LoVo (cell line): ENCODE measurements around the gene GSTM3.
"Not testable (repeated sequence)": the region's sequence is repeated elsewhere in the genome, so short reads cannot be mapped to it uniquely, and the experiment has no call there.

Source experiments
- DNase-seq: peaks from one replicate; pipeline ENCODE4 v3.0.0-alpha.2; 2016; ENCODE audit warnings: low spot score

GSTM3 gene

DNA sequence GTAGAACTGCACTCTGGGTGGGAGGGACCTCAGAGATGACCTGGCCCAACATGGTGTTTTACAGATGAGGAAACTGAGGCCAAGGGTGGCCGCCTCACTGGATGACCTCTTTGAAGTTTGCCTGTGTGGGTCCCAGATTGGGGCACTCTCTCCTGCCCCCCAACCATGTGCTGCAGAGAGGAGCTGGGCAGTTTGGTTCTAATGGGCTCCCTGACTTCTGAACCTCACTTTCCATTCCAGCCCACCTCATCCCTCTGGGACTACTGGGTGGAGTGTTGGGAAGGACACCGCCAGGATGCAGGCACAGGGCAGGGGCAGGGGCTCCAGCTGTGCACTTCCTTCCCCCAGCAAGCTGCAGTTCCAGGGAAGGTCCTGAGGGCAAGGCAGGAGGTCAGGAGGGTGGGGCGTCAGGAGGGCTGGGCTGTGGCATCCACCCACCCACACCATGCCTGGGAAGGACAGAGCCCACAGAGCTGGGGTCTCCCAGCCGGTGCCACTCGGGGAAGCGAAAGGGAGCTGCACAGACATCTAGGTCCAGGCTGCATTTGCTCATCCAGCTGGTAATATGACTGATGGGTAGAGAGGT is 33.2 kb upstream of the GSTM3 start:
- DNase-seq: no peak

- peak; percentile 84 for DNase-seq
Measured at GRCh38 chr1:109773203-109773899, 32.5 kb upstream of the GSTM3 start.

DNA sequence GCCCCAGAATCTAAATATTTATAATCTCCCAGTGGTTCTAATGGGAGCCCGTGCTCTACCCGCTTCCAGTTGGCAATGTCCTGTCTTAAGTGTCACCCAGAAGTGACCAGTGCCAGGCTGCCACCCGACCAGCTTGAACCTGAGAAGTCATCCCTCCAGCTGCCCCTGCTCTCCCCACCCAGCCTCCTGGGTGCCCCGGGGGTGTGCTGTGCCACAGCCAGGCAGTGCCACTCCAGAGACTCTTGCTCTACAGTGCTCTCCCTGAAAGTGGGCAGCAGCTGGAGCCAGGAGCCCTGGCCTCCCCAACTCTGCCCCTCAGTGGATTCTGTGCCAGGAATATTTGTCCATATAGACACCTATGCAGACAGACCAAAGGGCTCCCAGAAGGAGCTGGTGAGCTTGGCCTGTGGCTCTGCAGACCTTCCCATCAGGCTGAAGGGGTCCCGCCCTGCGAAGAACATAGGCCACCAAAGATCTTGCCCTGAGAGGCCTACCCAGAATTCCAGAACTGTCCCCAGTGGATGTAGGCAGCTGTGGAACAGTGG is 31.9 kb upstream of the GSTM3 start:
- DNase-seq: no peak

GRCh38 chr1:109771712-109772657 is 31.1 kb upstream of the GSTM3 start:
- DNase-seq: no peak

DNA sequence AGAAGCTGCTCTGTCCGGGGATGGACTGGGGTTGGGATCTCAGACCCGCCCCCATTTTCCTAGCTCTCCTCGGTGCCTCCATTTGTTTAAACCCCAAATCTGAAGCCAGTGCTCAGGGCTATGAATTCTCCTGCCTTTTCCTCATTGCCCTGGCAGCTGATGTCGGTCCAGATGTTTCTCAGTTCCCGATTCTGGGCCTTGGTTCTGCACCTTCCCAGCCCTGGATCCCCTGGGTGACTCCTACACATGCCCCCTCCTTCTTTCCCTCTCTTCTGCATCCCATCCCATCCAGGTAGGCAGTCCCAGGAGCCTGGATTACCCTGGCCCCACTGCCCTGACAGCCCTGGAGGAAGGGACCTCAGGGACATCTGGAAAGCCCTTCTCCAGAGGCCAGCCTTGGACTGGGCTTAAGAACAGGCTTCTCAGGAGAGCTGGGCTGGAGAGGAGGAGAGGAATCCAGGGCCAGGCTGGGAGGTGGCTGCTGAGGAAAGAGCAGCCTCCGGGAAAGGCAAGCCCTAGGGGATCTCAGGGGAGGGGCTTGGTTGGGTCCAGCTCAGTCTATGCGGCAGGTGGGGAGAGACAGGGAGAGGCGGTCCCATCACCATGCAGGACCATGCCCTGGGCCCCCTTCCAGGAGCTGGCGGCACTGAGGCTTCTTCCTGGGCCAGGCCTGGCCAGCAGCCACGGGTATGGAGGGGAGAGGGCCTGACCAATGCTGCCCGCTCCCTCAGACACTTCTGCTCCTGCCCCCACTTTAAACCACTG is 29.7 kb upstream of the GSTM3 start:
- DNase-seq: no peak

GRCh38 chr1:109769330-109770078 is 28.7 kb upstream of the GSTM3 start:
- DNase-seq: no peak

- no peak for DNase-seq
Measured at GRCh38 chr1:109768820-109769219, 28.0 kb upstream of the GSTM3 start.

DNA sequence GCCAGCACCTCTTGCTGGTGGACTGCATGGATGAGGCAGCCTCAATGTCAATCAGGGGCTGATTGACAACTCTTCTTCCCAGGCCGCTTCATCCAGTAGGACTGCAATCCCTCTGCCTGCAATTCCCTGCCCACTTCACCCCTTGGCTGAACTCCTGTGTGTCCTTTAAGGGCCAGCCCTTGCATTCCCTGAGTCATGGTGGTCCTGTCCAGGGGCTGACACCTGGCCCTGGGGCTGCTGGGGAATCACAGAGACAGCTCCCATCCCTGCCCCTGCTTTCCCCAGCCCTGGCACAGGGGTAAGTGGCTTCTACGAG is 27.5 kb upstream of the GSTM3 start:
- no peak for DNase-seq

DNA sequence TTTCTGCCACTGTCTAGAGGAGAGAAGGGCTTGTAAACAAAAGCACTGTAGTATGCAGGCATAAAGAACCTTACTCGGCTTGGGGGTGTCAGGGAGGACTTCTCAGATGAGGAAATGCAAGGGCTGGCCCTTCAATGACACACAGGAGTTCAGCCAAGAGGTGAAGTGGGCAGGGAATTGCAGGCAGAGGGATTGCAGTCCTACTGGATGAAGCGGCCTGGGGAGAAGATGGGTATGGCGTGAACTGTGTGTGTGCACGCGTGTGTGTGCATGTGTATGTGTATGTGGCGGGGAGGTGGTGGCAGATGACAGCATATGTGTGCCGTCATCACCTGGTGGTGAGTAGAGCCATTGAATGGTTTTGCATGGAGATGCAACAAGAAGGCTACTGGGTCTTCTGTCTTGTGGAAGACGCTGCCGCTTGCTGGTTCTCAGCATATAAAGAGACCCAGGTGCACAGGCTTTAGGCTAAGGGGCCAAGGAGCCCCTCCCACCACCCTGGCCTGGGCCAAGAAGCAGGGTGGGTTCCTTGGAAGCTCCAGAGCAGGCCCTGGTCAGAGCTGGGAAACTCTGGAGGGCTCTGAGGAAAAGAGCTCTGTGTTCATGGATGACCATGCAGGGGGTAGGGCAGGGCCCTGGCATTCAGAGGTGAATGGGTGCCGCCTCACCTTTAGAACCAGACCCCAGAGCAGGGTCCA is 26.9 kb upstream of the GSTM3 start:
- DNase-seq: no peak

GRCh38 chr1:109766991-109767636 is 26.3 kb upstream of the GSTM3 start:
- not testable (repeated sequence) for DNase-seq

DNA sequence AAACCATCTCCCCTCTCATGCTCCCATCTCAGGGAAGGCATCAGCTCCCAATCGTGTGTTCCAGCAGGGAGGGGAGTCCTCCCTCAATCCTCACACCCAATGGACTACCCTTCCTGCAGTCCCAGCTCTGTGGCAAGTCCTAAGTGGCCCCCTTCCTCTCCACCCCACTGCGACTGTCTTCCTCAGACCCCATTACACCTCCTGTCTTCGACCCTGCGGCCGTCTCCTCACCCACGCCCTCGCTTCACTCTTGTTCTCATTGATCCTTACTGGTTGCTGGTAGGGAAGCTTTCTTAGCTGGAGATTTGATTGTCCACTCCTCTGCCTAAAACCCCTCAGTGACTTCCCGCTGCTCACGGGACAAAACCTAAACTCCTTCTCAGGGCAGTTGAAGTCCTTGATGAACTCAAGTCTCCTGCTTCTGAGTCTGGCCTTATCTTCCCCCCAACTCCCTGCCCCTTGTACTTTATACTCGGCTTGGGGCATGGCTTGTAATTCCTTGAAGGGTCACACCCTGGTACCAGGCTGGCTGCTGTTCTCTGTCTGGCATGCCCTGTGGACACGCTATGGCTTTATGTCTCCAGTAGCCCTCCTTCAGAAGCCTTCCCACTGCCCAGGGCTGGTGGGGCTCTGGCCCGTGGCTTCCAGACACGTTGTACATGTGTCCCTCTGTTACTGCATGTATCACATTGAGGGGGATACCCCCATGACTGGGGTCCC is 25.2 kb upstream of the GSTM3 start:
- peak; percentile 23 for DNase-seq

GRCh38 chr1:109765483-109765815 is 24.6 kb upstream of the GSTM3 start:
- no peak for DNase-seq

DNA sequence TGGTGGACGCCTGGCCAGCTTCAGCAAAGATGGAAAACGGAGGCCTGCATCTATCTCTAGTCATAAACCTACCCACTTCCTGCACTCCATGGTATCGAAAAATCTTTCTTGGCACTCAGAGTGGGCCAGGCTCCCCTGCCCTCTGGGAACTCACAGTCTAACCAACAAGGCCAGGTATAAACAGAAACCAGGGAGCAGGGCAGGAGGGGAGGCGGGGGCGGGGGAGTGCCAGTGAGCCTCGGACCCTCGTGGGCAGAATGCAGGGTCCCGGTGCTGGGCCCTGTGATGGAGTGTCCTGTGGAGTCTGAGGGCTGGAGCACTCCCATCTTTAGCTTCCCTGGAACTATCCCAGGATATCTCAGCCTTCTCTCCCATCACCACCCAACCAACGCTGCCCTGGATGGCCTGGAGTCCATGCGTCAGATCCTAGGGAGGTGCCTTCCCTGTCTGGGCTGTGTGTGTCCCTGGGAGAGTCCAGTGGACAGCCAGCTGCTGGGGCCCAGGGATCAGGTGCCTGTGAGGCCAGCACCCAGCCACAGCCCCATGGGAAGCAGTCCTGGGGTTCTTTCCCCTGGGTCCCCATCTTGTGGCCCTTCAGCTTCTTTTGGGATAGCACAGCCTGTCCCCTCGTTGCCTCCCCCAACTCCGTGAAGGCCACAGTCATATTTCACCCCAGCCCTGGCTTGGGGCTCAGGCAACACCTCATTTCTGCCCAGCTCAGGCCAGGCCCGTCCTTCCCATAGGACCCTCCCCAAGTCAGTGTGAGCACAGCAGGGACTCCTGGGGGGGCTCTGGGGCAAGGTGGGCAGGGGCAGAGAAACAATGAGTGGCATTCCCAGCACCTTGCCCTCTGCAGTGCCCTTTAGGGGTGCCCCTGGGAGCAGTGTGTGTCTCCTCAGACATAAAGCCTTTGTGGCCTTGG is 24.0 kb upstream of the GSTM3 start:
- no peak for DNase-seq

DNA sequence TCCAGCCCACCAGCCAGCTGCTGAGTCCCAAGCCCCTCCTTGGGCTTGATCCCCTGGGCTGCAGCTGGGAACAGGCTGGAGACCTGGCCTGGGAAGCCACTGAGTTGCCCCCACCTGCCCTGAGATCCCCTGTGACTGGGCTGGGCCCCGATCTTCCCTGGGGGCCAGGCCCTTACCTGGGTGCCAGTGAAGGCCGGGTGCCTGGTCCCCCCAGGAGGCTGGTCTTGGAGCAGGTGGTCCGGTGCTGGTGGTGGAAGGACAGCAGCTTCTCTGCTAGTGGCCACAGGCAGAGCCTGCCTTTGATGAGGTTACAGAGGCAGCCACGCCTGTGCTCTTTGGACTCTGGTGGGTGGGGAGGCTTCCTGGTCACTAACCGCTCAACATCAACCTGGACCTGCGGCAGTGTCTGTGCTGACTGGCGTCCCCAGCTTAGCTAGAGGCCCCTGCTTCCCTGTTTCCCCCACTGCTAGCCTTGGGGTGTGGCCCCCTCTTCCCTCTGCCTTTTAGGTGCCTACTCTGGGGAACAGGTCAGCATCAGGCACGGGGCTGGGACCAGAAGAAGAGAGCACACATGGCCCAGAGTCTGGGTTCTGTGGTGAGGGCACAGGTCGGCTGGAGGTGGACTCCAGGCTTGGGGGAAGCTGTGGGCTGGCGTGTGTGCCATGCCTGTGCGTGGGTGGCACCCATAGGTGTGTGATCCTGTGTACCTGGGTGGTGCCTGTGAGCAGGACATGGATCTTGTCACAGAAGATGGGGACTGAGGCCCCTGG is 23.0 kb upstream of the GSTM3 start, which contains the start of gene EPS8L3:
TSS of gene EPS8L3 (minus strand) at position 278 of the 770 bp plus-strand sequence. CDS start 2,174 bp downstream, outside the sequence.
- peak; percentile 84 for DNase-seq

- peak; percentile 69 for DNase-seq
Measured at GRCh38 chr1:109762821-109763645, 22.2 kb upstream of the GSTM3 start.

DNA sequence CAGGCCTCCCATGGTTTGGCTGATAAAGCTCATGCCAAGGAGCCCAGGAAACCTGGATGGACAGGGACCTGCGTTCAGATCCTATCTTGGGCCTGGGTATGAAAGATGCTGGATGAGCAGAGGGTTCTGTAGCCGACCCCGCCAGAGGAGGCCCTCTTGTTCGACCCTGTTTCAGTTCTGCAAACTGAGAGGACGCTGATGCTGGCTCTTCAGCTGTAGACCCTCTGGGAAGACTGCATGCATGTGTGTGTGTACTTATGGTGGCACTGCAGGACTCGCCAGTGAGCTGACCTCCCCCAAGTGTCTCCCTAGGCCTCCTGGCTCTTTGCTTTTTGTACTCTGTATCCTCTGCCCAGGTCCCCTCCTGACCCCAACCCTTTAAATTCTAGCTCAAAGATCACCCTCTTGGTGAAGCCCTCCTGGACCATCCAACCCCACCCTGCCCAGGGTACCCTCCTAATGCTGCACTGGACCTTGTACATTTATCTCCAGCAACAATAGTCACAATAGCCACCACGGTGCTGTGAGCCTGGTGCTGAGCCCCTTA is 21.3 kb upstream of the GSTM3 start:
- no peak for DNase-seq
